IPS-11a (cell line): ENCODE measurements around the gene POU6F2.

Source experiments
- H3K4me3 ChIP-seq: one replicate; pipeline ENCODE4 v1.5.1; 2013; ENCODE audit warnings: low read depth, low read length, control low read depth

POU6F2 gene

DNA sequence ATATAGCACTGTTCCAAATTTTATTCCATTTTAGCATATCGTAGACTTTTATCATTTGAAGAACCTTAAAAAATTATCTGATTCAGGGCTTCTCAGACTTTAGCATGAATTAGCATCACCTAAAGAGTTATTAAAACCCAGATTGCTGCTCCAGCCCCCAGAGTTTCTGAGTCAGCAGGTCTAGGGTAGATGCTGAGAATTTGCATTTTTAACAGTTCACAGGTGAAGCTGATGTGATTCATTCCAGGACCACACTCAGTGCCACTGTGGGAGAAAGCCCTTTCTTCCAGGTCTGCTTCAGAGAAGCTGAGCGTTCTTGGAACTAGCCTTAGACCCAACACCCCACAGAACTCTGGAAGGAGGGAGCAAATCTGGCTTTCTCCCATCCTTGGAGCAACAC, 414.4 kb downstream of the POU6F2 start:
- H3K4me3 ChIP-seq = no peak overlapping the region

DNA sequence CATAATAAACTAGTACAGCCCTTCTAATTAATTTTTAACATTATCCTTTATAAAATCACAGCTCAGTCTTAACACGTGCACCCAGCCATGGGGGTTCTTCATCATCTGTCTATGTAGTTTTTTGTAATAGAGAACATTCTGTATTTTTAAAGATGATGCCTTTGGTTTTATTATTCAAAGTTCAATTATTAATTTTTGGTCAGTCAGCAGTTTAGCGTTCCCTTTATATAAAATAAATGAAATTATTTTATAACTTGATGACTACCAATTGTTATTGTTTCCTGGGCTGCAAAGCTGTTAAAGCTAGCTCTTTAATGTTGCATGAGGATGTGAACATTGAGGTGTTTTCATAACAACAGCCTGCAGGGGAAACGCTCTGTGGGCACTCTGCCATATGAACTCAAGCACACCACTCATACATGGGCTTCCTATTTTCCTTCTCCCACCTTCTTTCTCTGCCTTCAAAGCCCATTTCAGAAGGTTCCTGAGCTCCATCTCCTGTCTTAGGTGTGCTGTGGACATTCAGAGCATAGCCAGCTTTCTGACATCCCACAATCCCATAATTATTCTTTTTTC, 416.5 kb downstream of the POU6F2 start:
- no peak overlapping the region for H3K4me3 ChIP-seq

DNA sequence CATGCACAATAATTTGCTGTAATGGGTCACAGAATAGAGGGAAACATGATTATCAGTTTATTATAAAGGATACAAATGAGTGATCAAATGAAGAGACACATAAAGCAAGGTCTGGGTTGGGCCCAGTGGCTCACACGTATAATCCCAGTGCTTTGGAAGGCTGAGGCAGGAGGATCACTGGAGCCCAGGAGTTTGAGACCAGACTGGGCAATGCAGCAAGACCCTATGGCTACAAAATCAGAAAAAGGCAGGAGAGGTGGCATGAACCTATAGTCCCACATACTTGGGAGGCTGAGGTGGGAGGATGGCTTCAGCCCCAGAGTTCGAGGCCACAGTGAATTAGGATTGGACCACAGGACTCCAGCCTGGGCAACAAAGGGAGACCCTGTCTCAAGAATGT, 421.7 kb downstream of the POU6F2 start:
- no peak overlapping the region for H3K4me3 ChIP-seq

DNA sequence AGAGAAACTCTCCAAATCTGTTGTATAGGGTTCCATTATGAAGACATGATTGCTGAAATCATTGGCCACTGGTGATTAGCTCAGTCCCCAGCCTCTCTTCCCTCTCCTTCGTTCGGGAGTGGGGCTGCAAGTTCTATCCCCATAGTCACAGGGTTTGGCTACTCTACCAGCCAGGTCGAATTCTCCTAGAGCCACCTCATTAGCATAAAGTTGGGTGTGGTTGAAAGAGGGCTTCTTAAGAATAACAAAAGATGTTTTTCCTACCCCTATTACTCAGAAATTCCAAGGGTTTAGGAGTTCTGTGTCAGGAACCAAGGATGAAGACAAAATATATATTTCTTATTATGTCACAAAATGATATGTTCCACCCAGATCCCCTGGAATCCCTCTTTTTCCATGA, 422.3 kb downstream of the POU6F2 start:
- no peak overlapping the region for H3K4me3 ChIP-seq

DNA sequence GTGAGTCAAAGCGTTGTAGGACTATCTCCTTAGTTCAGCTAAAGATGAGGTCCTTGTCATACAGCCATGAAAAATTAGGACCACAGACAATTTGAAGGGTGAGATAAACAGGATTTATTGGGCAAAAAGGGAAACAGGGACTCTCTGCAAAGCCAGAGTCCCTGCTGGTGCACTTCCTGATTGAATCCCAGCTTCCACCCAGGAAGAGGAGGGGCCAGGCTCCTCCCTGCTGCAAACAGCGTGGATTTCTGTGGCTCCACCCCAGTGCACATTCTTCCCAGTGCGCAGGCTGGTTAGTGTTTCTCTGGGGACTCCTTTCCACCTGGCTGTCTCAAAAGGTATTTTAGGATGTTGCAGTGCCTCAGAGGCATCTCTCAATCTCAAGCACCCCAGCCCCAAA, 423.1 kb downstream of the POU6F2 start:
- H3K4me3 ChIP-seq = no peak overlapping the region

DNA sequence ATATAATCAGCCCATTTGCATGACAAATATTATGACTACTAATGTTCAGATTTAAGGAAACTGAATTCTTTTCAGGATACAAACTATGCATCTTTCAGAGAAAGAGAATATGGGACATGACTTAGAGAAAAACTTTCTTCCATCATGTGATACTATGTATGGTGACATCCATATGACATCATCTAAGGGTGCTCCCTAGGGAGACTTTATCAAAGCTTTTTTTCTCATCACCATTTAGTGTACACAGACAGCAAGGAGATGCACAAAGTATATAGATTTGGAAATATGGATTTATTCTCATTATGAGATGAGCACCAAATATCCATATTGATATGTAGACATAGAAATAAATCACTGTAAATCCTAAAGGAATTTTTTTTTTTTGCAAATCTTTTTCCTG, 424.3 kb downstream of the POU6F2 start:
- H3K4me3 ChIP-seq = no peak overlapping the region

DNA sequence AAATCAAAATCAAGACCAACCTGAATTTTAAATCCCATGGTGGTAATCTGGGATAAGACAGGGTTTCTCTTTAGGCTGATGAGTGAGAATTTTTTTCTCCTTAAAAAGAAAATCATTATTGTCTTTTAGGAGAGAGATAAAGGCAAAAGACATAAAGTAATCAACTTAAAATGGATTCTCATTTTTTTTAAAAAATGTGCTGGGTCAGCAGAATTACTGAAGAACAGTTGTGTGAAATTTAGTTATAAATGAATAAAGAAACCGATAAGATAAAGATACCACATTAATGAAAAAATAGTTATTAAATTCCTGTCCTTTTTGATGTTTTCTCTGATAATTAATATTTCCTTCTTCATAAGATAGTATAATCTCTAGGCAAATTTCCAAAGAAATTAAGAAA, 427.2 kb downstream of the POU6F2 start:
- H3K4me3 ChIP-seq = no peak overlapping the region

DNA sequence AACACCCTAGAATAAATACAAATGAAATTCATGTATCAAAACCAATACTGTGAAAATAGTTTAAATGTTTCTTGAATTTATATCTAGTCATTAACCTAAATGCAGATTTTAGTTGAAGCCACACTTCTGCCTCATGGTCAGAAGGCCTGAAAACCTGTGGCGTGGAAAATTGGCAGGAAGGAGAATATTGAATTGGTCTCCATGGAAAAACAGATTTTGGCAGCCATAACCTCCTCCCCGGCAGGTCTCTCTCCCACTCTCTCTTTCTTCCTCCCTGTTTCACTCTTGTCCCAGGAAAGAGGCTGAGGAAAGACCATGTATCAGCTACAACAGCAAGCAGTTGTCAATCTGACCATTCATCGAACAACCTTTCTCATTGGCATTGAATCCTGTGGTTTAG, 427.9 kb downstream of the POU6F2 start:
- H3K4me3 ChIP-seq = no peak overlapping the region

DNA sequence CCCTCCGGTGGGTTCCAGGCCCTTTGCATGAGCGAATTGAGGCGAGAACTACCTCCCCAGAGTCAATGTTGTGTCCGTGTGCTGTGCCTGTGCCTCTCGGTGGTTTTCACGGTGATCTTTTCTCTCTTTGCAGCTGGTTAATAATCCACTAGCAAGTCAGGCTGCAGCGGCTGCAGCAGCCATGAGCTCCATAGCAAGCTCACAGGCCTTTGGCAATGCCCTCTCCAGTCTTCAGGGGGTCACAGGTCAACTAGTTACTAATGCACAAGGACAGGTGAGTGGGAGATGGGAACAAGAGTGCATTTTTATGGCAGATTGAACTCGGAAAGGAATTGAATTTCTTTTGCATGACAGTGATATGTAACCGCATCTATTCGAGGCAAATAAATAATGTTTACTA, 428.8 kb downstream of the POU6F2 start:
- no peak overlapping the region for H3K4me3 ChIP-seq

DNA sequence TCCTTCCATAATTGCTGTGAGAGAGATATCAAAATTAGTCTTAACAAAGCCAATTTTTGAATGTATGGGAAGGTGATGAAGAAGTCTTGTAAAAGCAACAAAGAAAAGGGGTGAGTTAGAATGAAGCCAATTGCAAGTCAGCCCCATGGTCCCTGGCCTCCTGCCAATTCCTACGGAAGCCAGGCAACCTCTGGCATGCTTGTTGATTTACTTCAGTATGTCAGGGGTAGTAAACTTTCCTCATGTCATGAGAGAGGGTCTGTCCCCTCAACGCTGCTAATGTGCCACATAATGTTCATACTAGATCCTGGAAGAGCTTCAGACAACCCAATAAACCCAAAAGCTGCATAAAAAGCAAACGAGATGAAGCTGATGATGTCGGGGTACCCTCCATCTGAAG, 429.4 kb downstream of the POU6F2 start:
- H3K4me3 ChIP-seq = no peak overlapping the region

DNA sequence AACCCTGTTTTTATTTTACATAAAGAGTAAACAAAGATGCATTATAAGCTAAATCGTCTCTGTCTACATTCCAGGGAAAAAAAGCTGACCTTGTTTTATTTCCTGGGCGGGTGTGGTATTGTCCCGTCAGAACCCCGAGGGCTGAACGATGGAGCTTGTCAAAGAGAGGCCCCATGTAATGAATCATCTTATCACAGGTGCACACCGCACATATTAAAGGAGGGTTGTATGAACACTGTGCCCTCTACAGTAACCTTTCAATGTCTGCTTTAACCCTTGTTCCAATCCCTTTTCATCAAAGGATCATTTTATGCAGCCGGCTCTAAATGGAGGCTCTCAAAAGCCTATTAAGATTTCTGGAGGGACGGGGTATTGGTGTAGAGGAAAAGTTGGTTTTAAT, 430.0 kb downstream of the POU6F2 start:
- H3K4me3 ChIP-seq = no peak overlapping the region

DNA sequence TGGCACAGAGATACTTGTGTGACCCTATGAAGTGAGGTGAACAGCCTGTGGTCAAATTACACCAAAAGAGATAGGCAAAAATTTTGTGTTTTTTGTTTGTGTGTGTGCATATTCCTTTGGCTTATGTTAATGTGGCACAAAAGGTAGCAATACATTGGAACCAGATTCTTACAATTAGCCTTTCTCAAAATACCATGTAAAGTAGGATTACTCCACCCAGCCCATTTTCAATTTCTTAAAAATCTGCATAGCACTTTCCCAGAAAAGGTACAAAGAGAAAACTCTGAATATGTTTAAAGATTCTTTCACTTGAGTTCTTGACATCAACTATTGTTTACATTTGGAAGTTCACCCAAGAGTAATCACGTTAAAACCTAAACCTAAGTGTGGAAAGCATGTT, 431.2 kb downstream of the POU6F2 start:
- no peak overlapping the region for H3K4me3 ChIP-seq

DNA sequence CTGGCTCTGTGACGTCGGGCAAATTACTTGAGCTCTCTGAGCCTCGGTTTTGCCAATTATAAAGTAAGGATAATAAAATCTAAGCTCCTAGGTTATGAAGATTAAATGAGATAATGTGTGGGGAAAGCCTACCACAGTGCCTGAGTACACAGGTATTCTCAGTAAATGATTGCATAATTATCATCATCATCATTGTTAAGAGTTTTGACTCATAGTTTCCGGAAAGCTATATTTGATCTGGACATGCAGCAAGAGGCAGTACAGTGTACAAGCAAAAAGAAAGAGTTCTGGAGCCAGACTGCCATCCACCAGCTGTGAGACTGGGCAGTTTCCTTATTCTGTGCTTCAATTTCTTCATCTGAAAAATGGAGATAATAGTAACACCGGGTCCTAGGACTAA, 432.9 kb downstream of the POU6F2 start:
- no peak overlapping the region for H3K4me3 ChIP-seq

DNA sequence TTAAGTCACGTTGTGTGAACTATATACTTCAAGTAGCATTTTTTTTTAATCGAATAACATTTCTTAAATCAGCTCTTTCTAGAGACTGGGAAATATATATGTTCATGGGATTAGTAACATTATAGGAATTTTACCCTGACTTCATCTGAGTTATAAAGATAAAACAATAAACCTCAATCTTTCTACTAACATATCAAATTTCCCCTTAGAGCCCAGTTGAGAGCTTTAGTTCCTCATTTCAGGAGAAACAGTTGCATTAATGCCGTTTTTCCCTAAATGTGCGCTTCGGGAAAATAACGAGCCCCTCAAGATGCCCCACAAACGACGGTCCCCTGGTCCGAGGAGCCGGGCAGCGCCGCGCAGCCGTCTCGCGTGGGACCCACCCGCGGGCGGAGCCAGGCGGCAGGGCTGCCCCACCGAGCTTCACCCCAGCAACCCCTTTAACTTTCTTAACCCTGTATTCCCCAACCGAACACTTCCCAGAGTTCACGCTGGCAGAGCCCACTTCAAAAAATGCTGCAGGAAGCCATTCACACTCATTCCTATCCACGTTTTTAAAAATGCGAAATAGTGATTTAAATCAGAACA, 436.0 kb downstream of the POU6F2 start:
- peak overlapping the region; percentile 61 for H3K4me3 ChIP-seq

DNA sequence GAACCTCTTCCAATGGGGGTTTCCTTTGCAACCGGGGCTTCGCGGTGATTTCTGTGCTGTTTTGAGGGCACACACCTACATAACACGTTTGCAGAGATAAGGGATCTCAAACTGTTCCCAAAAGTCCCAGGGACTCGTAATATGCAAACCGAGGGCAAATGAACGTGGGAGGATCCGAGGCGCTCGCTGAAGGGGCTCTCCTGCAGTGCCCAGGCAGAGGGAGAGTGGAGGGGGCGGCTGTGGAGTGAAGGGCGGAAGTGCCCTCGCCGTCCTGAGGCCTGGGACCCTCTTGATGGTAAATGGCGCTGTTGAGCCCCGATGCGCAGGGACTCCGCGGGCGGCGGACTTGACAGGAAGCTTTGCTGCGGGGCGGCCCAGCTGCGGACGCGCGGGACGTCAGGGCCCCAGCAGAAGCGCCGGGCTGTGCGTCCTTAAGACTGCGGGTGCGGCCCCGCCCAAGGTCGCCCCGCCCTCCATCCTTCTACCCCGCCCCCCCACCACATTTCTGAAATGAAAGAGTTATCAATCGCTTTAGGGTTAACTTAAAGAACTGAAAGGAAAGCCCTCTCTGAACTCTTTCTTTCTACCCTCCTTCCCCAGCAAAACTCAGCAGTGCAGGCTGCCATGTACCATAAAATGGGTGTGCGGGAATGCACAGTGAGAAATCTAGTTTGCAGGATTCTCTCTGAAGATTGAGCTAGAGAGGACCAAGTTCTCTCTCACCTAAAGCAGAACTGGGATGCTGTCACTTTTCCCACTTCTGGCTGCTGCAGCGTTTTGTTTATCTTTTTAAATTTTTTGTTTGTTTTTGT, 436.7 kb downstream of the POU6F2 start:
- peak overlapping the region; percentile 61 for H3K4me3 ChIP-seq

DNA sequence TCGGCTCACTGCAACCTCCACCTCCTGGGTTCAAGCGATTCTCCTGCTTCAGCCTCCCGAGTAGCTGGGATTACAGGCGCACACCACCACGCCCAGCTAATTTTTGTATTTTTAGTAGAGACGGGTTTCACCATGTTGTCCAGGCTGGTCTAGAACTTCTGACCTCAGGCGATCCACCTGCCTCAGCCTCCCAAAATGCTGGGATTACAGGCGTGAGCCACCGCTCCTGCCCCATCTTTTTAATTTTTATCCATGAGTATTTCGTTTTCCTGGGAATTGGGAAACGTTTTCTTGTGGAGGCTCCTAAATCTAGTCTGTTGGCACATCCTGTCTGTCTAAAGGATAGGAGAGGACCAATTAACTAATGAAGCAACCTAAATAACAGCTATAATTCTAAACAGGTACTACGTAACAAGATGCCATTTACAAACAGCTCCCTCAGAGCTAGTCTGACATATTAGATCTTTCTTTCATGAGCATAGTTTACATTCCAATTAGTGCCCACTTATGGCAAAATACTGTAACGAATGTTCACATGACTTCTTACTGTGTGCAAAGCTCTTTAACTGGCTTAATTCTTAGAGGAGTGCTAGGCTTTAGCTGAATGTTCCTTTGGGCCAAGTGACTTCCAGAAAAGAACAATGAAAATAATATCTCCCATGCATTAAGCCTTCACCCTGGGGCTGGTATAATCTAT, 437.5 kb downstream of the POU6F2 start:
- H3K4me3 ChIP-seq = no peak overlapping the region

DNA sequence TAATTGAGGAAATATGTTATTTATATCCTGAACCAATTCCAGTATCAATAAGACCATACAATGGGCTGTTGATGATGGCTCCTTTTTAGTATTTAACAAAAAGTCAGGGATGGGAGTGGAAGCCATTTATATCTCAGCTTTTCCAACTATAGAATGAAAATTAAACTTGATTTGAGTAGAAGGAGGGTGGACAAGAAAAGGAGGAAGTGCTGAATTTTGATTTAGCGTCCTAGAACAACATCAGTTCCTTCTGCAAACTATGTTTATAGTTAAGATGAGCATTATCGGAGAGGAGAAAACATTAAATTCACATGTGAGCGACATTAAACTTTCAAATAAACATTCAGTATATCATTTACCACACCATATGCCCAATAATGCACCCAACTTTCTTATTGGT, 439.2 kb downstream of the POU6F2 start:
- H3K4me3 ChIP-seq = no peak overlapping the region

DNA sequence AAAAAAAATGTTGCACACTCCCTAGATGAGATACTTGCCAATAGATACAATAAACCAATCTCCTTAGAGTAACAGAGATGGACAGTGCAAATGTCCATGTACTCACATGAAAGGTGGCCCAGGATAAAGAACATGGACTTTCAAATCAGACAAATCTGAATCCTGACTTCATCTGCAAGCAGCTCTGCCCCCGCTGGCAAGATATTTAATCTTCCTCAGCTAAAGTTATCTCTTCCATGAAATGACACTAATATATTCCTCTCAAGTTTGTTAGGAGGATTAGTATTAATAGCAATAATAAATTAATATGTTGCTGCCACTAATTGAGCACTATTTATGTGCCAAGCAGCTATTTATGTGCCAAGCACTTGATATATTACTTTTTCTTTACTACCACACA, 439.9 kb downstream of the POU6F2 start:
- H3K4me3 ChIP-seq = no peak overlapping the region

DNA sequence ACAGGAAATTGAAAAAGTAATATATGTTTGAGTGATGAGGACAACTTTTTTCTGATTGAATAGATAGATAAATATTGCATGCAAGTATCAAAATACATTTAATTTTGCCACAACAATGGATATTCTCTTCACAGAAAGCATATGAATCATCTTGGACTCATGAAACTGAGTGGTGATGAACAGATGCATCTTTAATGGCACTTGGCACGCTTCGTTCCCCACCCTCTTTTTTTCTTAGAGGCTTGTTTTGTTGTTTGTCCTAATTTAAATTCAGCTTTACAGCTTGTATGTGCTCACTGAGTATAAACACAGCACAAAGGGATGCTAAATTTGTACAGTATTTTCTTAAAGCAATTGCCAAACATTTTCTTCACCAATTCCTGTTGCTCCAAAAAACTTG, 443.5 kb downstream of the POU6F2 start:
- H3K4me3 ChIP-seq = no peak overlapping the region

DNA sequence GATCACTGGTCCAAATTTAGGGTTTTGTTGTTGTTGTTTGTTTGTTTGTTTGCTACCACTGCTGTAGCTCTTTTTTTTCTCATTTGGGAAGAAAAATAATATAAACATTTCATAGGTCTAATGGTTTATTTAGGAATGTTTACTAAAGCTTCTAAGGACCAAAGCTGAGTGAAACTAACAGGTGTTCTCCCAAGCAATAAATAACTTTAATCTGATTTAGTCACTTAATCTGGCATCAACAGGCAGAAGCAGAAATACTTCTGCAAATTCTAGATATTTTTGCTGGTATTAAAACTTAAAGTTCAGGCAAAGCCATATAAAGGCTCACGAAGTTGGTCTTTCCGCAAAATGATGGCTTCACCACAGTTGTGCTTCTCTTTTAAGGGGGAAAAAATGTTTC, 444.0 kb downstream of the POU6F2 start:
- no peak overlapping the region for H3K4me3 ChIP-seq

DNA sequence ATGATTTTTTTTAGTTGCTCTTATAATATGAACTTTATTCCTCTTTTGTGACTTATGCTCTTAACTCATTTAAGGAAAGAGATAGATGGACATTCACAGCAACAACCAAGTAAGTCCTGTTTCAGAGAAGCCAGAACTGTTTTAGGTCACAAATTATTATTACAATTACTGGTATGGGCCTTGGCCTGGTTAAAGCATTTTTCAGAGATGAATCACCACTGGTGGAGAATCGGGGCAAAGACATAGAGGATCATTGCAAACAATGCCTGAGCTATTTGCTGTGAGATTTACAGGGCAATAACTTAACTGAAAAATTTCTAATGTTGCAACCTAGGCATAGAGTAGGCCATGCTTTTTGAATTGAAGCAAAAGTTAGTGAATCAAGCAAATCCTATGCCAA, 450.5 kb downstream of the POU6F2 start:
- H3K4me3 ChIP-seq = no peak overlapping the region

DNA sequence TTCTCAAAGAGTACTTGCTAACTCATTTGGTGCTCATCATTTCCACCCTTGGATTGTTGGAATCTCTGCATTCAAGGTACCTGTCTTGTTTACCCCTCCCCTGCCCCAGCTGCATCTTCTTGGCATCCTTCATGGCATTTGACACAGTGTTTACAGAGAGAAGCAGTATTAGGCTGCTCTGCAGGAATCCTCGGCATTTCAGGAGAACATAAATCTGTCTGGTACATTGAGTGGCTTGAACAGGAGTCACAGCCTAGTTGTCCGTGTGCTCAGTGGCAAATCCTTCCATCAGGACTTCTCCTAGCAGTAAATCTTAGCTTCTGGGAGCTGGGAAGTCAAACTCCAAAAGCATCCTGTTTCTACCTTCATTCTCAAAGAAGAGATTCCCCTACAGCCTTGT, 451.7 kb downstream of the POU6F2 start:
- H3K4me3 ChIP-seq = no peak overlapping the region
